Stimulated activated CD4-positive, alpha-beta T cell treated with anti-CD3 and anti-CD28 coated beads, Interleukin-15, amount 100 ng/mL, for 24 hours (primary cell): ENCODE data around the gene QSOX1.

Experiments used
- DNase-seq: peaks from one replicate; pipeline ENCODE4 v3.0.0-alpha.2; 2020

QSOX1 gene

GRCh38 chr1:180235502-180236239 is 81.0 kb downstream of the QSOX1 start:
- DNase-seq = no peak

- DNase-seq = no peak
These were observed 82.2 kb downstream of the QSOX1 start for GRCh38 chr1:180236698-180237509.

- no peak for DNase-seq
These were observed 83.3 kb downstream of the QSOX1 start for GRCh38 chr1:180237869-180238476.

- DNase-seq = no peak
These were observed 84.0 kb downstream of the QSOX1 start for GRCh38 chr1:180238675-180239074.

GRCh38 chr1:180239145-180240096 is 84.8 kb downstream of the QSOX1 start:
- DNase-seq = no peak

GRCh38 chr1:180241716-180242544 is 87.3 kb downstream of the QSOX1 start:
- DNase-seq = no peak

- no peak for DNase-seq
These were observed 89.0 kb downstream of the QSOX1 start for GRCh38 chr1:180243517-180244221.

- no peak for DNase-seq
These were observed 90.2 kb downstream of the QSOX1 start for GRCh38 chr1:180244840-180245239.

GRCh38 chr1:180246579-180246978 is 91.9 kb downstream of the QSOX1 start:
- no peak for DNase-seq

GRCh38 chr1:180247061-180247460 is 92.4 kb downstream of the QSOX1 start:
- DNase-seq = no peak

- no peak for DNase-seq
These were observed 92.9 kb downstream of the QSOX1 start for GRCh38 chr1:180247580-180247979.

GRCh38 chr1:180248176-180248575 is 93.5 kb downstream of the QSOX1 start:
- no peak for DNase-seq

GRCh38 chr1:180248731-180249681 is 94.3 kb downstream of the QSOX1 start:
- DNase-seq = peak; percentile 40

GRCh38 chr1:180249725-180250498 is 95.2 kb downstream of the QSOX1 start:
- no peak for DNase-seq

- DNase-seq = no peak
These were observed 95.8 kb downstream of the QSOX1 start for GRCh38 chr1:180250499-180250770.

GRCh38 chr1:180250883-180251509 is 96.3 kb downstream of the QSOX1 start:
- DNase-seq = no peak

- DNase-seq = no peak
These were observed 97.0 kb downstream of the QSOX1 start for GRCh38 chr1:180251526-180252305.
